Gastrocnemius medialis (tissue), 4 donors: ENCODE data around the gene DAB2IP. TPM values are rescaled to one million over a fixed set of nuclear protein-coding genes. Genes with fewer than 3 reads are reported as not detected.
"Not testable (repeated sequence)": the region's sequence is repeated elsewhere in the genome, so short reads cannot be mapped to it uniquely, and the experiment has no call there.

ENCODE experiments used
- ATAC-seq, 2 donors: fragments of 150-250 bp; one replicate each; pipeline ENCODE4 v1.9.1; 2016
- DNase-seq, 2 donors: peaks; one replicate each; pipeline ENCODE4 v3.0.0-alpha.2; 2019
- H3K27ac ChIP-seq, 4 donors: fragments of 200-600 bp; sonication (generic); 1 replicate in 1 of 4; 2 replicates in 3 of 4; pipeline ENCODE4 v1.5.1; 2016 to 2018; ENCODE audit warnings: mild to moderate bottlenecking in 2 of 4, moderate library complexity in 1 of 4
- H3K27me3 ChIP-seq, 3 donors: fragments of 200-600 bp; sonication (generic) in 2 of 3; 1 replicate in 1 of 3; 2 replicates in 2 of 3; pipeline versions ENCODE4 v1.5.1 to v1.6.0; 2016 to 2019; ENCODE audit warnings: mild to moderate bottlenecking in 1 of 3, moderate library complexity in 1 of 3
- H3K36me3 ChIP-seq, 2 donors: fragments of 200-600 bp; sonication (generic) in 1 of 2; one replicate each; pipeline ENCODE4 v1.5.1; 2017 to 2018
- H3K4me1 ChIP-seq, 2 donors: fragments of 200-600 bp; sonication (generic) in 1 of 2; one replicate each; pipeline ENCODE4 v1.5.1; 2016 to 2017; ENCODE audit warnings: mild to moderate bottlenecking in 2 of 2
- H3K4me3 ChIP-seq, 4 donors: fragments of 200-600 bp; sonication (generic) in 3 of 4; 1 replicate in 1 of 4; 2 replicates in 3 of 4; pipeline ENCODE4 v1.5.1; 2016 to 2019; ENCODE audit warnings: mild to moderate bottlenecking in 2 of 4
- H3K9me3 ChIP-seq, 3 donors: fragments of 200-600 bp; sonication (generic) in 2 of 3; 1 replicate in 1 of 3; 2 replicates in 2 of 3; pipeline ENCODE4 v1.5.1; 2016 to 2019
- CTCF ChIP-seq, 5 experiments: fragments of 450-650 bp in 3 of 5; fragments of 200-600 bp in 2 of 5; sonication (generic) in 2 of 5; IDR thresholded peaks in 4 of 5; conservative IDR thresholded peaks in 1 of 5; 1 replicate in 4 of 5; 2 replicates in 1 of 5; pipeline ENCODE4 v1.5.1; 2016 to 2019; ENCODE audit warnings: antibody characterized with exemption in 5 of 5, mild to moderate bottlenecking in 3 of 5, moderate library complexity in 3 of 5
- POLR2A ChIP-seq, 2 donors: fragments of 450-650 bp; IDR thresholded peaks; one replicate each; pipeline ENCODE4 v1.6.1; 2017; ENCODE audit warnings: antibody characterized with exemption in 2 of 2, mild to moderate bottlenecking in 2 of 2, moderate library complexity in 2 of 2
- in situ Hi-C, 4 donors: fragments of 200-750 bp; cut with MboI; loops; one replicate each; pipeline versions ENCODE4 v1.15.0 to v1.8.0; 2017; ENCODE audit warnings: low sequenced_read_pairs in 4 of 4
- intact Hi-C: fragments of 100-400 bp; cut with DNase I; formaldehyde crosslinking; loops from one replicate; pipeline ENCODE4 v1.15.1; 2023; ENCODE audit warnings: low total_unique reads
- total RNA-seq, 4 donors: library from RNA; depleted of rRNA; stranded (reverse); fragments of >200 nt; gene quantifications; one replicate each; pipeline versions ENCODE4 v1.1.0 to v1.2.3, GENCODE V29; 2016

DAB2IP gene
- total RNA-seq, 4 donors from 2014 or later, result 22.7 to 68.2 (median 37.4) TPM

- Histone ChIP-seq H3K27me3 (no peaks in the 10 kb centered on the region), H3K36me3 (no peaks in the 10 kb centered on the region), H3K27ac (peak overlapping the region; percentile 91 to 98 (median 94)), H3K4me3 (no peak overlapping the region), H3K9me3 (no peaks in the 10 kb centered on the region), H3K4me1 (peaks cover 95 to 96% of the 10 kb centered on the region in 2 donors)
- intact Hi-C loops (loop anchor here (1.0 to 10.0 kb wide), 6 partner anchors 15 to 525 kb away; partner anchors contain the start of genes MRRF and RBM18), in situ Hi-C loops (no loop called here)
- ATAC-seq (no peak), DNase-seq (no peak)
- TF ChIP-seq POLR2A (IDR thresholded peaks at IDR 0.05), result no peak
- no peak for TF ChIP-seq CTCF (IDR thresholded peaks at IDR 0.05 in 4 of 5, conservative IDR thresholded peaks at IDR 0.05 in 1 of 5)
These were observed 88.5 kb downstream of the DAB2IP start for GRCh38 chr9:121739971-121740370.

- Histone ChIP-seq H3K9me3 (no peaks in the 10 kb centered on the region), H3K27me3 (no peaks in the 10 kb centered on the region), H3K36me3 (no peaks in the 10 kb centered on the region), H3K4me3 (no peak overlapping the region), H3K4me1 (peaks cover 93 to 95% of the 10 kb centered on the region in 2 donors), H3K27ac (peak overlapping the region; percentile 91 to 98 (median 94))
- ATAC-seq (peak; percentile 17 to 26), DNase-seq (peak; percentile 65 to 74)
- TF ChIP-seq POLR2A (IDR thresholded peaks at IDR 0.05) (peak; percentile 19 to 44), CTCF (IDR thresholded peaks at IDR 0.05 in 4 of 5, conservative IDR thresholded peaks at IDR 0.05 in 1 of 5) (no peak)
- intact Hi-C loops, result loop anchor here (5.0 to 10.0 kb wide), 4 partner anchors 54 to 523 kb away; partner anchors contain the start of genes MRRF and RBM18
- in situ Hi-C loops, result no loop called here
These were observed 89.9 kb downstream of the DAB2IP start for GRCh38 chr9:121741228-121741918.

GRCh38 chr9:121741919-121742283, 90.5 kb downstream of the DAB2IP start:
- H3K9me3 ChIP-seq, H3K27me3 ChIP-seq, H3K4me3 ChIP-seq, DNase-seq, H3K36me3 ChIP-seq, in situ Hi-C loops, ATAC-seq: not testable (repeated sequence)
- intact Hi-C loops, result loop anchor here (5.0 to 10.0 kb wide), 4 partner anchors 55 to 523 kb away; partner anchors contain the start of genes MRRF and RBM18
- H3K27ac ChIP-seq, result peak overlapping the region; percentile 91 to 98 (median 94)
- peaks cover 88 to 94% of the 10 kb centered on the region in 2 donors for H3K4me1 ChIP-seq

GRCh38 chr9:121742923-121743322, 91.5 kb downstream of the DAB2IP start:
- H3K9me3 ChIP-seq, result no peaks in the 10 kb centered on the region
- H3K4me1 ChIP-seq, result peaks cover 83 to 86% of the 10 kb centered on the region in 2 donors
- TF ChIP-seq POLR2A (IDR thresholded peaks at IDR 0.05), result no peak
- TF ChIP-seq CTCF (IDR thresholded peaks at IDR 0.05 in 4 of 5, conservative IDR thresholded peaks at IDR 0.05 in 1 of 5), result no peak
- ATAC-seq, result no peak
- no peaks in the 10 kb centered on the region for H3K27me3 ChIP-seq
- peak overlapping the region in 3 of 4 donors; percentile 54 to 61 (median 56) for H3K4me3 ChIP-seq
- in situ Hi-C loops (no loop called here), intact Hi-C loops (loop anchor here (1.0 to 10.0 kb wide), 5 partner anchors 29 to 522 kb away; partner anchors contain the start of genes MRRF and RBM18)
- no peaks in the 10 kb centered on the region for H3K36me3 ChIP-seq
- DNase-seq, result no peak
- peak overlapping the region; percentile 91 to 98 (median 94) for H3K27ac ChIP-seq

GRCh38 chr9:121743441-121744001, 92.1 kb downstream of the DAB2IP start:
- peaks cover 81 to 84% of the 10 kb centered on the region in 2 donors for H3K4me1 ChIP-seq
- H3K4me3 ChIP-seq, result peak overlapping the region; percentile 54 to 61 (median 56)
- H3K27me3 ChIP-seq, result no peaks in the 10 kb centered on the region
- DNase-seq (peak; percentile 78 to 91), ATAC-seq (peak; percentile 70 to 72)
- H3K36me3 ChIP-seq, result no peaks in the 10 kb centered on the region
- no peaks in the 10 kb centered on the region for H3K9me3 ChIP-seq
- in situ Hi-C loops (no loop called here), intact Hi-C loops (loop anchor here (1.0 to 10.0 kb wide), 6 partner anchors 29 to 521 kb away; partner anchors contain the start of genes MRRF and RBM18)
- peak overlapping the region; percentile 91 to 98 (median 94) for H3K27ac ChIP-seq
- TF ChIP-seq CTCF (IDR thresholded peaks at IDR 0.05 in 4 of 5, conservative IDR thresholded peaks at IDR 0.05 in 1 of 5), result peak; percentile 20 to 47 (median 37)
- peak; percentile 83 to 87 for TF ChIP-seq POLR2A (IDR thresholded peaks at IDR 0.05)
